HG03521 (cell line): ENCODE data around the gene GRPR.
A peak's percentile ranks its signal among the peaks of the same experiment; 100 is the strongest.

ENCODE experiments used
- ATAC-seq: cut with Tn5 transposase; IDR thresholded peaks from one replicate; pipeline ENCODE4 v1.9.1; 2021; ENCODE audit warnings: mild to moderate bottlenecking, moderate library complexity; ENCODE audit not compliant: unreplicated experiment

The GRPR gene

GRCh38 chrX:16123222-16123786, at the start of gene GRPR:
Gene GRPR, plus strand, starts transcription at chrX:16123565. Its CDS starts 389 bp downstream, at chrX:16123954.
- ATAC-seq, result peak; percentile 50

GRCh38 chrX:16075087-16075486, 48.3 kb upstream of the GRPR start:
- ATAC-seq, result no peak

GRCh38 chrX:16076834-16077233, 46.5 kb upstream of the GRPR start:
- no peak for ATAC-seq

GRCh38 chrX:16077811-16078210, 45.6 kb upstream of the GRPR start:
- no peak for ATAC-seq

GRCh38 chrX:16081357-16081756, 42.0 kb upstream of the GRPR start:
- ATAC-seq, result no peak

- no peak for ATAC-seq
These were observed 40.8 kb upstream of the GRPR start for GRCh38 chrX:16082470-16083085.

GRCh38 chrX:16087076-16087475, 36.3 kb upstream of the GRPR start:
- no peak for ATAC-seq

GRCh38 chrX:16089086-16089485, 34.3 kb upstream of the GRPR start:
- no peak for ATAC-seq

- no peak for ATAC-seq
These were observed 27.2 kb upstream of the GRPR start for GRCh38 chrX:16096141-16096540.

- ATAC-seq, result no peak
These were observed 22.7 kb upstream of the GRPR start for GRCh38 chrX:16100673-16101072.

GRCh38 chrX:16101581-16101980, 21.8 kb upstream of the GRPR start:
- ATAC-seq, result no peak

- no peak for ATAC-seq
These were observed 19.7 kb upstream of the GRPR start for GRCh38 chrX:16103625-16104024.

GRCh38 chrX:16112428-16112827, 10.9 kb upstream of the GRPR start:
- ATAC-seq, result no peak

- ATAC-seq, result no peak
These were observed 9.3 kb upstream of the GRPR start for GRCh38 chrX:16113978-16114565.

- ATAC-seq, result no peak
These were observed 8.8 kb upstream of the GRPR start for GRCh38 chrX:16114611-16115010.

- peak; percentile 89 for ATAC-seq
These were observed 3.8 kb upstream of the GRPR start for GRCh38 chrX:16119353-16120220.

GRCh38 chrX:16120431-16120830, 2.9 kb upstream of the GRPR start:
- ATAC-seq, result no peak

- no peak for ATAC-seq
These were observed 836 bp downstream of the GRPR start for GRCh38 chrX:16124201-16124600.

- no peak for ATAC-seq
These were observed 2.3 kb downstream of the GRPR start for GRCh38 chrX:16125520-16126149.

- no peak for ATAC-seq
These were observed 7.3 kb downstream of the GRPR start for GRCh38 chrX:16130707-16131106.

GRCh38 chrX:16134936-16135335, 11.6 kb downstream of the GRPR start:
- no peak for ATAC-seq
